GM23338 (cell line): Measurements from ENCODE around the gene APCDD1L. TPM values are rescaled to one million over a fixed set of nuclear protein-coding genes. Genes with fewer than 3 reads are reported as not detected.

ENCODE experiments used
- ATAC-seq: fragments of 200-7000 bp; cut with Tn5 transposase; 3 replicates; pipeline ENCODE4 v1.9.1; 2020
- DNase-seq: peaks from one replicate; pipeline ENCODE4 v3.0.0-alpha.2; 2015; ENCODE audit warnings: low spot score
- H2AFZ ChIP-seq: fragments of 200-600 bp; sonication (generic); 2 replicates; pipeline ENCODE4 v1.8.0; 2016; ENCODE audit warnings: antibody characterized with exemption, mild to moderate bottlenecking, moderate library complexity
- H3F3A ChIP-seq: fragments of 200-600 bp; sonication (generic); replicated peaks from 2 replicates; pipeline ENCODE4 v1.8.0; 2017; ENCODE audit warnings: antibody characterized with exemption, mixed run types, low read depth
- H3K27ac ChIP-seq: fragments of 200-600 bp; sonication (generic); 2 replicates; pipeline ENCODE4 v1.6.1; 2016; ENCODE audit warnings: low read depth
- H3K27me3 ChIP-seq: fragments of 200-600 bp; sonication (generic); 2 replicates; pipeline ENCODE4 v1.8.0; 2016; ENCODE audit warnings: mild to moderate bottlenecking, mixed run types, moderate library complexity; ENCODE audit not compliant: insufficient read depth
- H3K36me3 ChIP-seq: fragments of 200-600 bp; sonication (generic); 2 replicates; pipeline ENCODE4 v1.8.0; 2016; ENCODE audit warnings: mild to moderate bottlenecking; ENCODE audit not compliant: insufficient read depth
- H3K4me1 ChIP-seq: fragments of 200-600 bp; sonication (generic); 2 replicates; pipeline ENCODE4 v1.8.0; 2016; ENCODE audit warnings: mild to moderate bottlenecking, moderate library complexity; ENCODE audit not compliant: insufficient read depth
- H3K4me2 ChIP-seq: fragments of 200-600 bp; sonication (generic); 2 replicates; pipeline ENCODE4 v1.7.1; 2017; ENCODE audit warnings: mixed run types
- H3K4me3 ChIP-seq: fragments of 200-600 bp; sonication (generic); 2 replicates; pipeline ENCODE4 v1.6.1; 2016; ENCODE audit warnings: mixed run types
- H3K79me2 ChIP-seq: fragments of 200-600 bp; sonication (generic); replicated peaks from 2 replicates; pipeline ENCODE4 v1.8.0; 2017; ENCODE audit warnings: mild to moderate bottlenecking; ENCODE audit not compliant: insufficient read depth
- H3K9me2 ChIP-seq: fragments of 200-600 bp; sonication (generic); 2 replicates; pipeline ENCODE4 v1.8.0; 2017; ENCODE audit not compliant: insufficient read depth
- H4K20me1 ChIP-seq: fragments of 200-600 bp; sonication (generic); replicated peaks from 2 replicates; pipeline ENCODE4 v1.8.0; 2017; ENCODE audit warnings: mild to moderate bottlenecking; ENCODE audit not compliant: insufficient read depth
- H3K27ac Mint-ChIP-seq: 2 replicates; pipeline ENCODE4 v1.8.0; 2020; ENCODE audit warnings: inconsistent platforms, mild to moderate bottlenecking, moderate library complexity, mixed read lengths
- H3K27me3 Mint-ChIP-seq: 3 replicates; pipeline ENCODE4 v1.8.0; 2022; ENCODE audit warnings: low read depth, mild to moderate bottlenecking, moderate library complexity, mixed read lengths, inconsistent platforms; ENCODE audit not compliant: insufficient read depth, poor library complexity
- H3K36me3 Mint-ChIP-seq: 3 replicates; pipeline ENCODE4 v1.8.0; 2021; ENCODE audit warnings: low read depth, mild to moderate bottlenecking, inconsistent platforms, moderate library complexity, mixed read lengths
- H3K4me1 Mint-ChIP-seq: 3 replicates; pipeline ENCODE4 v1.8.0; 2020; ENCODE audit warnings: mild to moderate bottlenecking, inconsistent platforms, mixed read lengths
- H3K4me3 Mint-ChIP-seq: 3 replicates; pipeline ENCODE4 v1.8.0; 2021; ENCODE audit warnings: moderate library complexity, mild to moderate bottlenecking, inconsistent platforms, mixed read lengths
- H3K9me3 Mint-ChIP-seq: 3 replicates; pipeline ENCODE4 v1.8.0; 2020; ENCODE audit warnings: moderate library complexity, mild to moderate bottlenecking, inconsistent platforms, mixed read lengths
- CREB1 ChIP-seq: fragments of 250-450 bp; sonication (Bioruptor Pico); IDR thresholded peaks from 2 replicates; pipeline ENCODE4 v1.5.0; 2020; ENCODE audit warnings: low read depth, mild to moderate bottlenecking, moderate library complexity
- CTCF ChIP-seq, 2 experiments: fragments of 200-600 bp in 1 of 2; sonication (generic) in 1 of 2; conservative IDR thresholded peaks; 2 replicates each; pipeline versions ENCODE4 v1.5.1 to v1.6.1; 2016 to 2017; ENCODE audit warnings: antibody characterized with exemption in 2 of 2, low read depth in 2 of 2, mild to moderate bottlenecking in 2 of 2, moderate library complexity in 1 of 2
- ETS1 ChIP-seq: IDR thresholded peaks from 2 replicates; pipeline ENCODE4 v1.6.1; 2016; ENCODE audit warnings: antibody characterized with exemption
- EZH2 ChIP-seq: fragments of 200-600 bp; sonication (generic); IDR thresholded peaks from one replicate; pipeline ENCODE4 v1.8.0; 2017; ENCODE audit warnings: antibody characterized with exemption, mild to moderate bottlenecking, low read depth; ENCODE audit not compliant: unreplicated experiment
- EZH2phosphoT487 ChIP-seq: fragments of 200-600 bp; sonication (generic); IDR thresholded peaks from one replicate; pipeline ENCODE4 v1.8.1; 2018; ENCODE audit warnings: antibody characterized with exemption; ENCODE audit not compliant: unreplicated experiment
- JUNB ChIP-seq: IDR thresholded peaks from one replicate; pipeline ENCODE4 v1.6.1; 2016; ENCODE audit warnings: antibody characterized with exemption; ENCODE audit not compliant: unreplicated experiment
- NANOG ChIP-seq: IDR thresholded peaks from 2 replicates; pipeline ENCODE4 v1.6.1; 2016; ENCODE audit warnings: antibody characterized with exemption, borderline replicate concordance
- POLR2AphosphoS5 ChIP-seq: IDR thresholded peaks from 2 replicates; pipeline ENCODE4 v1.6.1; 2016; ENCODE audit warnings: antibody characterized with exemption, low read depth
- REST ChIP-seq: IDR thresholded peaks from one replicate; pipeline ENCODE4 v1.6.1; 2018; ENCODE audit warnings: antibody characterized with exemption; ENCODE audit not compliant: unreplicated experiment
- STAT1 ChIP-seq: IDR thresholded peaks from one replicate; pipeline ENCODE4 v1.6.1; 2016; ENCODE audit warnings: antibody characterized with exemption; ENCODE audit not compliant: unreplicated experiment
- ZNF114 ChIP-seq: fragments of 250-450 bp; sonication (Bioruptor Pico); IDR thresholded peaks from 2 replicates; pipeline ENCODE4 v1.5.0; 2020; ENCODE audit warnings: mild to moderate bottlenecking, moderate library complexity
- ZNF331 ChIP-seq: fragments of 250-450 bp; sonication (Bioruptor Pico); IDR thresholded peaks from 2 replicates; pipeline ENCODE4 v1.5.0; 2020; ENCODE audit warnings: low read depth, mild to moderate bottlenecking, moderate library complexity
- ZNF462 ChIP-seq: fragments of 250-450 bp; sonication (Bioruptor Pico); IDR thresholded peaks from 2 replicates; pipeline ENCODE4 v1.5.0; 2020; ENCODE audit warnings: mild to moderate bottlenecking, moderate library complexity
- polyA plus RNA-seq: library from polyadenylated mRNA; unstranded; fragments of >200 nt; fragmentation: Nextera tagmentation; extraction: Ambion mirVana; gene quantifications from 2 replicates; pipeline ENCODE4 v1.2.1, GENCODE V29; 2016
- total RNA-seq: library from RNA; depleted of rRNA; stranded (reverse); fragments of >200 nt; shearing (Covaris generic); gene quantifications from 2 replicates; pipeline ENCODE4 v1.2.3, GENCODE V29; 2014

The APCDD1L gene
- total and polyA plus RNA-seq, 2 experiments from 2014 or later = 1.8 to 4.6 TPM

GRCh38 chr20:58511364-58511763, 3.8 kb downstream of the APCDD1L start:
- peaks cover 17% of the 10 kb centered on the region for H3K36me3 Mint-ChIP-seq
- peaks cover 40% of the 10 kb centered on the region for H3K27me3 ChIP-seq
- H4K20me1 ChIP-seq = no peaks in the 10 kb centered on the region
- H3K27me3 Mint-ChIP-seq = peaks cover 41% of the 10 kb centered on the region
- no peak for ATAC-seq
- peaks cover 22% of the 10 kb centered on the region; the same call in 2 of the 3 replicates for H3K9me3 Mint-ChIP-seq
- no peak overlapping the region for H3K4me3 ChIP-seq
- TF ChIP-seq CREB1 (CRISPR knock-in tag) (no peak), ETS1 (no peak), REST (no peak), EZH2 (no peak), ZNF114 (CRISPR knock-in tag) (no peak), ZNF331 (no peak), STAT1 (no peak), POLR2AphosphoS5 (no peak), JUNB (no peak), CTCF (conservative IDR thresholded peaks at IDR 0.05; ENCODE audit: low read depth in 2 of 2) (no peak), ZNF462 (no peak), EZH2phosphoT487 (no peak), NANOG (no peak)
- H3K9me2 ChIP-seq = no peaks in the 10 kb centered on the region; the same call in 1 of the 2 replicates
- no peak overlapping the region for H3K27ac Mint-ChIP-seq
- H3K4me1 ChIP-seq = peaks cover 21% of the 10 kb centered on the region; the same call in 1 of the 2 replicates
- no peak overlapping the region for H3K4me2 ChIP-seq
- no peak overlapping the region for H3K27ac ChIP-seq
- no peak for DNase-seq
- no peaks in the 10 kb centered on the region; the same call in 1 of the 2 replicates for H3K36me3 ChIP-seq
- no peaks in the 10 kb centered on the region for H3K79me2 ChIP-seq
- H2AFZ ChIP-seq = no peak overlapping the region
- peaks cover 14% of the 10 kb centered on the region; the same call in 2 of the 3 replicates for H3K4me1 Mint-ChIP-seq
- peaks cover 5% of the 10 kb centered on the region; the same call in 1 of the 2 replicates for H3F3A ChIP-seq
- H3K4me3 Mint-ChIP-seq = no peak overlapping the region
